GM19043 (cell line): ENCODE measurements around the gene PRR36.
"Not testable (repeated sequence)": the region's sequence is repeated elsewhere in the genome, so short reads cannot be mapped to it uniquely, and the experiment has no call there.

Experiments
- ATAC-seq: cut with Tn5 transposase; IDR thresholded peaks from one replicate; pipeline ENCODE4 v1.9.1; 2021; ENCODE audit warnings: low read depth; ENCODE audit not compliant: unreplicated experiment

The PRR36 gene

DNA sequence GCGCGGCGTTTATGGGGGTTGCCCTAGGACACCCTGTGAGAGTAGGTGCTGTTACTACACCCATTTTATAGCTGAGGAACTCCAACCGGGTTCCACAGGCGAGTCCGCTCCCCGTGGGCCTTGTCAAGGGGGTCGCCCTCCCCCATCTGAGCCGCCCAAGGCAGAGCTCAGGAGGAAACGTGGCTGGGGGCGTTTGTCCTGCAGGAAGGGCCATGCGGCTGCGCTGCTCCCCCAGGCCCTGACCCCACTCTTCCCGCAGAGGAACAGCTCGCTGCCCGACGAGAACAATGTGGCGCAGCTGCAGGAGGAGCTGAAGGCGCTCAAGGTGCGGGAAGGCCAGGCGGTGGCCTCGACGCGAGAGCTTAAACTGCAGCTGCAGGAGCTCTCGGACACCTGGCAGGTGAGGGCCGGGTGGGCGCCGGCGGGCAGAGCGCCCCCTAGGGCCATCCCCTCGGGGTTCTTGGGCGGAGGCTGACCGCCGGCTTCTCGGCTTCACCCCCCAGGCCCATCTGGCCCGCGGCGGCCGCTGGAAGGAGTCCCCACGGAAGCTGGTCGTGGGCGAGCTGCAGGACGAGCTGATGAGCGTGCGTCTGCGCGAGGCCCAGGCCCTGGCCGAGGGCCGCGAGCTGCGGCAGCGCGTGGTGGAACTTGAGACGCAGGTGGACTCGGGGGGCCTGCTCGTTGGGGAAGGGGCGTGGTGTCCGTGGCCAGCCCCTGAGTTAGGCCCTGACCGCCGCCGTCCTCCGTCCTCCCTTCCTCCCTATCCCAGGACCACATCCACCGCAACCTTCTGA is 12.4 kb downstream of the PRR36 start:
- ATAC-seq, result no peak

DNA sequence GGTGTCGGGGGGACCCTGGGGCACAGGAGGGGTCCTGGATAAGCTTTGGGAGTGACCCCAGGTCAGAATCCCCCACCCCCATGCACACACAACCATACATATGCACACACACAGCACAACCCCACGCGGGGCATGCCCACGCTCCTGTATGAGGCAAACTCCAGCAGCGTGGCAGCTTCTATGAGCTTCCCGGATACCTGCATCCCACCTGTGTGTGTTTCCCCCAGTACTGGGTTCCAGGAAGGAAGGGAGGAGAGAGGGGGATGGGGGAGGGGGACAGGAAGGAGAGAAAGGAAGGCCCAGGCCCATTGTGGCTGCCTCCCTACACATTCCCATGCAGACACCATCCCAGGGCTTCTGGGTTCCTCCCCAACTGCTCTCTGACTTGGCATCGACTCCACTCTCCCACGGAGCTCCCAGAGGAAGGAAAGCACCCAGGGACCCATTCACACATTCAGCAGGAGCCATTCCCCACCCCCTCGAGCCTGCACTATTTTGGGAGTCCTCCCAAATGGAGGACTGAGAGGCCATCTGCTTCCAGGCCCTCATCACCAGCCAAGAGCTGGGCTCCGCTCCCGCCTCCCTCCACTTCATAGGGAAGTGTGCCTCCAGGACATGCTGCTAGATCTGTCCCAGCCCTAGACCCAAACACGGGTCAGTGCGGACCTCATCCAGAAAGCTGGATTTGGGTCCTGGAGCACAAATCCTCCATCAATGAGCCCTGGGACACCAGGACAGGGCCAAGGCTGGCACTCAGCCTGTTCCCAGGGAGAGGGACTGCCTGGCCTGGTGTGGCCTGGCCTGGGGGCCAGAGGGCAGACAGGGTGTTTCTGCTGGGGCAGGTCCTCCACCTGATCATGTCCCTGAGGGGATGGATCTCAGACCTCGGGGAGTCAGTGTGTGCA is 13.2 kb downstream of the PRR36 start:
- ATAC-seq, result no peak

DNA sequence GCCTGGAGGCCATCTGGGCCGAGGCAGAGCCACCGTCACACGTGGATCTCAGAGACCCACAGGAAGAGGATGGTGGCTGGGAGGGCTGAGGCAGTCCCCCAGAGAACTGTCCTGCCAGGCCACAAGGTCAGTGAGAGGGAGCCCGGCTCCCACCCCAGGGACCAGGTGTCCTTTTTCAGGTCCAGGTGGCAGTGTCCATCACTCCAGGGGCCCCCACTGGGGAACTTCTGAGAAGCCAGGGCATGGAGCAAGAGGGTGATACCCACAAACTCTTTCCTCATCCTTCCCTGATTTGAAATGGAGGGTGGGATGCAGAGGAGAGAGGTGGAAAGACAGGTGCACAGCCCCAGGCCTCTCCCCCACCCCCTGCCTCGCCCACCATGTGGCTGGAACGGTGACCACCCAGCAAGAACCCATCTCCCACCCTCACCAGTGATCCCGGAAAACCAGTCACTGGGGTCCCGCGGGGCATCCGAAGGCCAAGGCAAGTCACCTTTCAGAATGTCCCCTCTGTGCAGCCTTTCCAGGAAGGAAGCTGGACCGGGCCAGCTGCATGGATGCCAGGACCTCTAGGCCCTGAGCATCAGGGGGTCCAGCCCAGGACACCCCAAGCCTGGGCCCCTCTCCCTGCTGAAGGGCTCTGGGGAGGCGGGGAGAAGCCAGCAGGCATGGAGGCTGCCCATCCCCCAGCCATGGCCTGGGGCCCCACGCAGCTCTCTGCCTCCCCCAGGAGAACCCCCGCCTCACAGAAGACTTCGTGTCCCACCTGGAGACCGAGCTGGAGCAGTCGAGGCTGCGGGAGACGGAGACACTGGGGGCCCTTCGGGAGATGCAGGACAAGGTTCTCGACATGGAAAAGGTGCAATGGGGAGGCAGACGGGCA is 14.1 kb downstream of the PRR36 start:
- ATAC-seq, result no peak

DNA sequence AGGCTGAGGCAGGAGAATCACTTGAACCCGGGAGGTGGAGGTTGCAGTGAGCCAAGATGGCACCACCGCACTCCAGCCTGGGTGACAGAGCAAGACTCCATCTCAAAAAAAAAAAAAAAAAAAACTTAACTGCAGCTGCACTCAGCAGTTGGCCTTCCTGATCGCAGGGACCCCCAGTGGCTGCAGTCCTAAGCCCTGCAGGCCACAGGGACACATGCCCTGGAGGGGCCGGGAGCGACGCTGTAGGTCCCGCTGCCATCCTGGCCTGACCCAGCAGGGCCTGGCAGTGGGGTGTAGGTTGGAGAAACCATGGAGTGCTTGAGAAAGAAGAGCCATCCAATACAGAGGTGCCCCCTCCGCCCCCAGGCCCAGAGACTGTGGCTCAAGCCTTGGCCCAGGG is 15.1 kb downstream of the PRR36 start:
- ATAC-seq, result not testable (repeated sequence)

DNA sequence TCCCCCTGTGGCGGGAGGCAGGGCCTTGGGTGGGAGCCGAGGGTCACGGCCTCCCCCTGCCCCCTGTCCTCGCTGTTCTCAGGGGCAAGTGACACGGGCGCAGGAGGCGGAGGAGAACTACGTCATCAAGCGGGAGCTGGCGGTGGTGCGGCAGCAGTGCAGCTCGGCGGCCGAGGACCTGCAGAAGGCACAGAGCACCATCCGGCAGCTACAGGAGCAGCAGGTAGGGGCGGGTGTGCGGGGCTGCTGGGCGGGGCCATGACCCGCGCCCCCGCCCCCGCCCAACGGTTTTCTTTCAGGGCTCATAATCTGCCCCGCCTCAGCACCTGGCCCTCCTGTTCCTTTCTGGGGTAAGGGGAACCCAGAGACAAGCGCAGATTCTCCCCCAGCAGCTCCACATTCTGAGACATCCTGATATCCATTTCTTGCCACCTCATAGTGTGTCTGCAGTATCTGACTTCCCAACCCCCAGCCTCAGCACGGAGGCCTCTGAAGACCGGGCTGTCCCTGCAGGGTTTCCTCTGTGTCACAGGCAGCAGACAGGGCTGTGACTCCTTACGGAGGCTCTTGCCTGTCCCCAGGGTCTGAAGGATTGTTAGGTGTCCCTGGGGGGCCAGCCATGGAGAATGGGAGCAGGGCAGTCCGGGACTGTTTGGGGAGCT is 15.9 kb downstream of the PRR36 start:
- no peak for ATAC-seq

DNA sequence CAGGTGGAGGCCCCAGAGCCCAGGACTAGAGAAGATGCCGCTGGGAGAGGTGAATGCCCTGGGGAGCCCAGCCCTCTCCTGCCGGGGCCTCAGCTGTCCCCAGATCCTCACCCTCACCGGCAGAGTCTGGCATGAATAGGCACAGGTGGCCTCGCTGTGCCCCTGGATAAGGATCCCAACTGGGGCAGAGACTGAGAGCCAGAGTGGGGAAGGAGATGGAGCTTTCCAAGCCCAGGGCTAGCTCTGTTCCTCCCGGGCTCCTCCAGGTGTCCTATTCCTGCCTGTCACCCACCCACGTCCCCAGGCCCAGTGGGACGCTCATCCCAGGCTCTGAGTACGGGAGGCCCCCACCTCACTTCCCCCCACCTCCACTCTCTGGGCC is 16.5 kb downstream of the PRR36 start:
- no peak for ATAC-seq

DNA sequence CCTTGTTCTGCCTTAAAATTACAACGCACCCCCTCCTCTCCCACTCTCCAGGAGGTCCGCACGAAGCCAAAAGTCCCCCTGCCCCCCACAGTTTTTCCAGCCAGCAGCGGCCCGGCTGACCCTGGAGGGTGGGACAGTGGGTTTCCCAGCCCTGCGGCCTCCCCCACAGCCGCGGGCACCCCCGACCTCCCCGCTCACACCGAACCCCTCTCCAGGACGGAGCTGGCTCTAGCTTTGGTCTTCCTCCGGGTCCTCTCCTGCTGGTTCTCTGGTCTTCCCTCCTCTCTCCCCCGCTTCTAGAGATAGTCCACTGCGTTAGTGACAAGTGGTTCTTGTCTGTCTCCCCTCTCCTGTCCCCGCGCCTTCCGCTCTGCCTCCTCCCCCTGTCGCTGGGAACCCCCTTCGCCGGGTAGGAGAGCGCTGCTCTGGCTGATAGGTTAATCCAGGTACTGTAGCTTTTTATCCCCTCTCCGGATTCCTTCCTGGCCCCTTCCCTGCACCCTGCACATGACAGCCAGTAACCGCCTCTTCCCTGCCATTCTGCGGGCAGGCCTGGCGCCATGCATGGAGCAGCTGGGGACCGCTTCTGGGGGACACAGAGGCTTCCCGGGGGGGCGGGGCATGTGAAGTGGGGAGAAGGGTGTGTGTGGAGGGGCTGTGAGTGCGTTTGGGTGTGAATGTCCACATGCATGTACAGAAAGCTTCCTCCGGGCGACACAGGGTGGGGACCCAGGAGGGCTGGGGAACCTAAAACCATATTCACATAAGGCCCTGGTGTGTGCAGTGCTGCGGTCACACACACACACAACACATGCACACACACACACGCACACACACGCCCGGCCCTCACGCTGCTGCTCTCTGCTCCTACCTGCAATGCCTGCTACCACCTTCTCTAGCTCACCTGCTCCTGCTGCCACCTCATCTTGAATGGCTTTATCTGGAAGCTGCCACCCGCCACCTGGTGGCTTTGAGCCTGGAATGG is 17.2 kb downstream of the PRR36 start:
- no peak for ATAC-seq

DNA sequence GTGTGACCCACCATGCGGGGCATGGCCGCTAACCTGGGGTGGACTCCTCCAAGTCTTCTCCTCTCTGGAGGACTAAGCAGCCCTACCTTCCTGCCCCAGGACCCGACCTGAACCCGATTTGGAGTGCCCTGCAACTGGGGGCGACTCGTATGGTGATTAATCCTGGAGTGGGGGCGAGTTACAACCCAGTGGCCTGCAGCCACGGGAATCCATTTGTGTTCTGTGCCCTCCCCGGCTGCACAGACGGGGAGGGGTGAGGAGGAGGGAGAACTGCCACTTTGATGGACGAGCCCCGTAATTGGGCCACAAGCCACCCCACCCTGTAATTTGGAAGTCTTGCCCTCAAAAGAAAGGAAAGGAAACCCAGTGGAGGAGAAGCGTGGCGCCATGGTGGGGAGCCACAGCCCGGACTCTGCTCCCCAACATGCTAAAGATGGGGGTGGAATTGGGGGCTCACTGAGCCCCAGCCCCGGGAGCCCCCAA is 18.0 kb downstream of the PRR36 start:
- no peak for ATAC-seq

DNA sequence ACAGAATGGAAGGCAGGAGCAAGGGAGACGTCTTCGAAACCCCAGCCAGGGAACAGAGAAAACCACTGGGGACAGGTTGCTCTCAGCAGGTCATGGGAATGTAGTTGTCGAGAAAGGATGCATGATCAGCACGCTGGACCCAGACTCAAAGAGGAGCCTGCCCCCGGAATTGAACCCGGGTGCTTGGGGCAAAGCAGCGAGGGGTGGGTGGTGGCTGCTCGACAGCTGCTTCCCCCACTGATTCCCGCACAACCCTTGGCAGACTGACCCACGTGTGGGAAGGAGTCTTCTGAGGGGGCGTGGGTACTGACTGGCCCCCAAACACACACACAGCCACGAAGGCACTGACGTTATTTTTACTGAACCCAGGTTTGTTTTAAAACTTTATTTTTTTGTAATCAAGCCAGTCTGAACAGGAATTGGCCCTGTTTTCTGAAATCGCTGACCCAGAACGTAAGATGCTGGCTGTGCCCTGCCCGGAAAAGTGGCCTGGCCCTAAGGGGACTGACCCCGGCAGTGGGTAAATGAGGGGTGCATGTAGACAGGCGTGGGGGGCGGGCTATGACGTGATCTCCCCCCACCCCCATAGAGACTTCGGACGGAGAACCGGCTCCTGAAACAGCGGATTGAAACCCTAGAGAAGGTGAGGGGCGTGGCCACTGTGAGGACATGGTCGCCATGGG is 18.6 kb downstream of the PRR36 start:
- no peak for ATAC-seq

DNA sequence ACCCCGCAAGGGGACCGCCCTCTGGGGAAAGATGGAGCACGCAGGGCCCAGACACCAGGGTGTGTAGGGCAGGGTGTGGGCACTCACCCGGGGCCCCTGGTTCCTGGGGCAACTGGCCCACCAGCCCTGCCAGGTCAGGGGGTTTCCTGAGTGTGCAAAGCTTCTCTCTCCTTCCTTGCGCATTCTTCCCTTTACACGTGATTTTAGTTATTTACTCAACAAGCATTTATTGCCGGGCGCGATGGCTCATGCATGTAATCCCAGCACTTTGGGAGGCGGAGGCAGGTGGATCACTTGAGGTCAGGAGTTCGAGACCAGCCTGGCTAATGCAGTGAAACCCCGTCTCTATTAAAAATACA is 20.4 kb downstream of the PRR36 start:
- ATAC-seq, result no peak

DNA sequence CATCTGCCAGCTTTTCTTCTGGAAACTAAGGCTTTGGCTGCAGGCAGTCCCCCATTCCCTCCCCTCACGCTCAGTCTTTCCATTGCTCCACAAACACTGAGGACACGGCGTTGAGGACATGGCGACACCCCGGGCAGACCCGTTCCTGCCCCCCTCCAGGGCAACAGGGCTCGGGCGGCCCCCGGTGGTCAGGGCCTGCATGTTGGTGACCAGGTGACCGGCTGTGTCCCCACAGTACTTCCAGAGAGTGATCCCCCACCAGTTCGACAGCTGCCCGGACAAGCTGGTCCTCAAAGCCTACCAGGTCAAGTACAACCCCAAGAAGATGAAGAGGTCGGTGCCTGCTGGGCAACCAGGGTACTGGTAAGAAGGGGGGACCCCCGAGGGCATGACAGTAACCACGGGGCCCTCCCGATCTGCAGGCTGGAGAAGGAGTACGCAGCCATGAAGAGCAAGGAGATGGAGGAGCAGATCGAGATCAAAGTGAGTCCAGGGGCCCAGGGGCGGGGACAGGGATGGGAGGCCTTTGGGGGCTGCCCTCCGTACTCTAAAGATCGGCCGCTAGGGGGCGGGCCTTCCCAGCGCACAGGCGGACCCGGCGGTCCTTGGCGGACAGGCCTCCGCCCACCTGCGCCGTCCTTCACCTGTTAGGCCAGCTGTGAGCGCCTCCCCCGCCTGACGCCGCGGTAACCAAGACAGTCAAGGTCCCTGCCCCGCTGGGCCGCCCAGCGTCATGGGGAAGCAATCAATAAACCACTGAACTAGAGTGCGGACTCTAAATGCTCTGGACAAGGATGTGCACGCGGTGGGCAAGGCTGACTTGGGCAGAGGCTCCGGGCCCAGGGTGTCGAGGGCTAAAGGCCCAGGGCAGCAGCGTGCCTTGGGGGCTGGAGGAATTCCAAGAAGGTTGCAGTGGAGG is 21.1 kb downstream of the PRR36 start:
- ATAC-seq, result no peak

DNA sequence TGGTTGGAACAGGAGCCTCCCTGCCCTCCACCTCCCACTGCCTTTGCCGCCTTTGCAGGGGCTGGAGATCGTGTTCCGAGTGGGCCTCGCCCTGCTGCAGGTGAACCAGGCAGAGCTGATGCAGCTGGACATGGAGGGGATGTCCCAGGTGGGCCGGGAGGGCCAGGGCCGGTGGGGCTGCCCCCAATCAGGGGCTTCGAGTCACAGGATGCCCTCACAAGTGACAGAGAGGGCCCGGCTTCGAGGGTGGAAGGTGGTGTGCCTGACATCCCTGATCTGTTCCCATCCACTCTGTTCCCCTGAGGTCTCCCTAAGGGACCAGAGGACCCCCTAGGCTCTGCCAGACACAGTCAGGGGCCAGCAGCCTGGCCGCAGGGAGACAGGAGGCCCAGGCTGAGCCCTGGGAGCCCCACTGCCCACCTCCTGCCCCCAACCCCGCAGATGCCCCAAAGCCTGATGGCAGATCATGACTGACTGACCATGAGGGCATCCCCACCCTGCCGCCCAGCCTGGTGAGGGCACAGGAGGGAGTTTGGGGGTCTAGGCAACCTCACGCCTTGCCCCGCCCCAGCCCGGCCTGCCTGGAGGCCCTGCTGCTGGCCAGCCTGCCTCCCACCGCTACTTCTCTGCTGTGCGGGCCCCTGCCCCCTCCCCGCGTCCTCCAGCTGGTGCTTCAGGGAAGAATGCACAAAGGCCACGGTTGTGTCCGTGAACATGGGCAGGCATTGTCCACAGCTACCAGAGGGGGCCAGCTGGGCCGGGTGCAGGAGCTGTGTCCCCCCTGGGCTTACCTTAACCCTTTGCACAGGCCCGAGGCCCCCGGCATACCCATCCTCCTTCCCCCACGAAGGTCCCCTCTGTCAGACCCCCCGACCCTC is 22.3 kb downstream of the PRR36 start:
- no peak for ATAC-seq

DNA sequence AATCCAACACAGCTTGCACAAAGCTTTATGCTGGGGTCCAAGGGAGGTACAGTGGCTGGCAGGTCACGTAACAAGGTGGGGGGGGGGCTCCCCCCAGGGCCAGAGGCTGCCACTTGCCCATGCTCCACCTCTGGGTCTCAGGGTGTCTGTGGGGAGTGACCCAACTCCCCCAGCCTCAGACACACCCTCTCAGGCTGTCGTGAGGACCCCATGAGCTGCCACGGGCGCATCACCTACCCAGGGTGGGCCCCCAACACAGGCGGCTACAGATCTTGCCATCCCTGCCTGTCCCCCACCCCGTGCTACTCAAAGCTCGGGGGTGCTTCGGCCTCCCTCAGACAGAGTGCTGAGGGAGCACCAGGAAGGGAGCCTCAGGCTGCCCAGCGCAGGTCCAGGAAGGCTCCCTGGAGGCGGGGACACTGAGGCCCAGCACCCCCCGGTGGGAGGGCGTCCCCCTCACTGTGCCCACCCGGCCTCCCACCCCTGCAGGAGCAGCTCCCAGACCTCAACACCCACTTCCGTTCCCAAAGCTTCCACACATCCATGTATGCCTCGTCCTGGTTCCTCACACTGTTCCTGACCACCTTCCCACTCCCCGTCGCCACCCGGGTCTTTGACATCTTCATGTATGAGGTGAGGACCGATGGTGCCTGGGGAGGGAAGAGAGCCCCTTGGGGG is 23.1 kb downstream of the PRR36 start:
- ATAC-seq, result no peak

DNA sequence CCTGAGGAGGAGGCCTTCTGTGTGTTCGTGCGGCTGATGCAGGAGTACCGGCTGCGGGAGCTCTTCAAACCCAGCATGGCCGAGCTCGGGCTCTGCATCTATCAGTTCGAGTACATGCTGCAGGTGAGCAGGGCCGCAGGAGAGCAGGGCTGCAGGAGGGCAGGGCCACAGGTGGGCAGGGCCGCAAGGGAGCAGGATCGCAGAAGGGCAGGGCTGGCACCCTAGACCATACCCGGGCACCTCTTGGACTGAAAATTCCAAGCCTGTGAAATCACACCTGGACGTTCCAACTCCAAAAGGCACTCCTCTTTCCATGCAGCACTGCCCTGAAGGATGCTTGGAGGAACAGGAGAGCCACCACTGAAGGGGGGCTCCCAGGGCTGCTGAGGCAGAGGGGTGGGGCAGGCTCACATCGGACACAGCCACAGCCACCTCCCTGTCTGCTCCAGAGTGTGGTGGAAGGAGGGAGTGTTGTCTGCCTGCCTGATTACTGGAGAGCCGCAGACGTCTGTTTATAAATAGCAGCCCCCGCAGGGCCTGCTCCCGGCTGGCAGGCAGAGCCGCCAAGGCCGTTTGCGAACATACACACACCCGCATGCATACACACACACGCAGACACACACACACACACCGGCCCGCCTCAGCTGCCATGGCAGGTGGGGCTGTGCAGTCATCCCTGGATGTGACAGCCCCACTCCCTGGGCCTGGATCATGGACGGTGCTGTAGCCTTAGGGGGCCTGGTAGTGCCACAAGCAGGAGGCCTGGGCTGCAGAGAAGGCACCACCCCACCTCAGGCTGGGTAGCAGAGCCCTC is 24.0 kb downstream of the PRR36 start:
- ATAC-seq, result no peak

DNA sequence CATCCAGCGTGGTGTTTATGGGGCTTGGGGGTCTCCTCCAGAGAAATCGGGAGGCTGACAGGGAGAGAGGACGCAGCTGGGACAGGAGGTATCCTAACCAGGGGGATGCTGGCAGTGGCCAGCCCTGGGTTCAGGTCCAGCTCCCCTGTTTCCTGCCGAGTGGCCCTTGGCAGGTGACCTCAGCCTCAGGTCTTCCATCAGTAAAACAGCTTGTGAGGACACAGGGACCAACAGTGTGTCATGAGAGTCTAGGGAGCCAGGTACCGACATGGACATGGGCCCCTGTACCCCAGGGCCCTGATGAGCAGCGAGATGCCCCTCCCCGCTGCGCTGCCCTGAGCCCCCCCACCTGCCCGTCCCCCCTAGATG is 24.6 kb downstream of the PRR36 start:
- ATAC-seq, result no peak
